DOHH2 (cell line): ENCODE data around the gene HPSE2.
"Not testable (repeated sequence)": the region's sequence is repeated elsewhere in the genome, so short reads cannot be mapped to it uniquely, and the experiment has no call there.

Experiments
- H3F3A ChIP-seq: fragments of 200-600 bp; sonication (generic), shearing (Covaris generic); 2 replicates; pipeline ENCODE4 v1.6.0; 2016; ENCODE audit warnings: antibody characterized with exemption, mild to moderate bottlenecking; ENCODE audit not compliant: control insufficient read depth, insufficient read depth
- H3K27ac ChIP-seq: fragments of 200-600 bp; sonication (generic); 2 replicates; pipeline ENCODE4 v1.5.1; 2014; ENCODE audit warnings: low read depth, mild to moderate bottlenecking, low read length, moderate library complexity
- H3K27me3 ChIP-seq: fragments of 200-600 bp; sonication (generic); 2 replicates; pipeline ENCODE4 v1.6.1; 2014; ENCODE audit warnings: mild to moderate bottlenecking, low read length, mixed read lengths; ENCODE audit not compliant: control insufficient read depth
- H3K36me3 ChIP-seq: fragments of 200-600 bp; sonication (generic); 2 replicates; pipeline ENCODE4 v1.6.1; 2014; ENCODE audit warnings: mild to moderate bottlenecking, low read length, moderate library complexity, mixed read lengths; ENCODE audit not compliant: control insufficient read depth
- H3K4me1 ChIP-seq: fragments of 200-600 bp; sonication (generic); 2 replicates; pipeline ENCODE4 v1.6.1; 2014; ENCODE audit warnings: mild to moderate bottlenecking, low read length, mixed read lengths; ENCODE audit not compliant: control insufficient read depth
- H3K4me2 ChIP-seq: fragments of 200-600 bp; sonication (generic); 2 replicates; pipeline ENCODE4 v1.6.0; 2014; ENCODE audit warnings: mild to moderate bottlenecking, low read length, moderate library complexity
- H3K4me3 ChIP-seq: fragments of 200-600 bp; sonication (generic); 2 replicates; pipeline ENCODE4 v1.5.1; 2014; ENCODE audit warnings: mild to moderate bottlenecking, low read length, mixed read lengths
- H3K79me2 ChIP-seq: fragments of 200-600 bp; sonication (generic); 2 replicates; pipeline ENCODE4 v1.6.1; 2014; ENCODE audit warnings: mild to moderate bottlenecking, low read length, mixed read lengths; ENCODE audit not compliant: control insufficient read depth
- H3K9me2 ChIP-seq: fragments of 200-600 bp; sonication (generic); replicated peaks from 2 replicates; pipeline ENCODE4 v1.6.1; 2014; ENCODE audit warnings: mild to moderate bottlenecking, low read length, mixed read lengths; ENCODE audit not compliant: control insufficient read depth
- H3K9me3 ChIP-seq: fragments of 200-600 bp; sonication (generic); 2 replicates; pipeline ENCODE4 v1.6.1; 2014; ENCODE audit warnings: antibody characterized with exemption, low read length, mixed read lengths; ENCODE audit not compliant: control insufficient read depth, insufficient read depth
- H4K20me1 ChIP-seq: fragments of 200-600 bp; sonication (generic); 2 replicates; pipeline ENCODE4 v1.6.0; 2014; ENCODE audit warnings: low read depth, mild to moderate bottlenecking, antibody characterized with exemption, low read length, moderate library complexity; ENCODE audit not compliant: control insufficient read depth, insufficient read depth
- EZH2phosphoT487 ChIP-seq: fragments of 200-600 bp; sonication (generic); IDR thresholded peaks from 2 replicates; pipeline ENCODE4 v1.6.1; 2017; ENCODE audit warnings: borderline replicate concordance, mild to moderate bottlenecking, antibody characterized with exemption, low read length, moderate library complexity, mixed read lengths
- TF ChIP-seq, protein P1 (sequence below): fragments of 200-600 bp; sonication (generic); IDR thresholded peaks from one replicate; pipeline ENCODE4 v1.5.1; 2014; ENCODE audit warnings: antibody characterized with exemption, mild to moderate bottlenecking, low read depth, low read length; ENCODE audit not compliant: poor library complexity, severe bottlenecking

Gene HPSE2

DNA sequence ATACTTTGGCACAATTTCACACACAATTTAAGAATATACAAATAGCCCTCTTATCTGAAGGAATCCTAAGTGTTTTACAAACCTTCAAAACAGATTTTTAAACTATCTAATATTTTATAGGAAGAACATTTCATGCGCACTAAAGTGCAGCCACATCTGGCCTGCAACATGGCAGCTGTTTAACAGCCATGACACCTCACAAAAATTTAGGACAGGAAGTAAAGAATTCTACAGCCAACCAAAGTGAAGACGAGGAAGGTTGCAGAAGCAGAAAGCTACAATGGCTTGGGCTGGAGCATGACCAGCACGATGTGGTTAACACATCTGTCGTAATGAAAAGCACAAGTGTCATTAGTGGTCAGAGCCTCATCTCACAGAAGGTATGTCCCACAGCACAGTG, 238.1 kb downstream of the HPSE2 start:
- no peaks in the 10 kb centered on the region for H3K79me2 ChIP-seq
- no peaks in the 10 kb centered on the region for H3K9me2 ChIP-seq
- no peaks in the 10 kb centered on the region for H3K9me3 ChIP-seq
- H3F3A ChIP-seq, result no peaks in the 10 kb centered on the region
- H3K27ac ChIP-seq, result no peak overlapping the region
- no peaks in the 10 kb centered on the region for H3K4me1 ChIP-seq
- H3K4me3 ChIP-seq, result no peak overlapping the region
- no peaks in the 10 kb centered on the region for H4K20me1 ChIP-seq
- H3K27me3 ChIP-seq, result no peaks in the 10 kb centered on the region; the same call in 1 of the 2 replicates
- H3K4me2 ChIP-seq, result no peak overlapping the region
- H3K36me3 ChIP-seq, result no peaks in the 10 kb centered on the region
- no peak for TF ChIP-seq EZH2phosphoT487
- TF ChIP-seq, protein P1, sequence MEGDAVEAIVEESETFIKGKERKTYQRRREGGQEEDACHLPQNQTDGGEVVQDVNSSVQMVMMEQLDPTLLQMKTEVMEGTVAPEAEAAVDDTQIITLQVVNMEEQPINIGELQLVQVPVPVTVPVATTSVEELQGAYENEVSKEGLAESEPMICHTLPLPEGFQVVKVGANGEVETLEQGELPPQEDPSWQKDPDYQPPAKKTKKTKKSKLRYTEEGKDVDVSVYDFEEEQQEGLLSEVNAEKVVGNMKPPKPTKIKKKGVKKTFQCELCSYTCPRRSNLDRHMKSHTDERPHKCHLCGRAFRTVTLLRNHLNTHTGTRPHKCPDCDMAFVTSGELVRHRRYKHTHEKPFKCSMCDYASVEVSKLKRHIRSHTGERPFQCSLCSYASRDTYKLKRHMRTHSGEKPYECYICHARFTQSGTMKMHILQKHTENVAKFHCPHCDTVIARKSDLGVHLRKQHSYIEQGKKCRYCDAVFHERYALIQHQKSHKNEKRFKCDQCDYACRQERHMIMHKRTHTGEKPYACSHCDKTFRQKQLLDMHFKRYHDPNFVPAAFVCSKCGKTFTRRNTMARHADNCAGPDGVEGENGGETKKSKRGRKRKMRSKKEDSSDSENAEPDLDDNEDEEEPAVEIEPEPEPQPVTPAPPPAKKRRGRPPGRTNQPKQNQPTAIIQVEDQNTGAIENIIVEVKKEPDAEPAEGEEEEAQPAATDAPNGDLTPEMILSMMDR, result no peak

DNA sequence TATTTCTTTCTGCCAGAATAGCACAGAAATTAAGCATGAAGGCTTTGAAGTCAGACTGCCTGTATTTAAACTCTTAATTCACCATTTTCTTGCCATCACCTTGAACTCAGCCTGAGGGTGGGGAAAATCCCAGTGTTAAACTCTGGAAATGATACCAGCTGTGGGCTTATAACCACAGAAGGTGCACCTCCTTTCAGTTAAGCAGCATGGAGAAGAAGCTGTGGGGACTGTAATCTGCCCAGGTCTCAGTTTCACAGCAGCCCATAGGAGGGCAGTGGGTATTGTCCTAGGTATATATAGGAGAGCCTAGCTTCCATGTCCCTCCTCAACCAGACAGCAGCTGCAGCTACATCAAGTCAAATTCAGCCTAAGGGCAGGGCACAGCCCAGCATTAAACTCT, 241.6 kb downstream of the HPSE2 start:
- H3K36me3 ChIP-seq, result no peaks in the 10 kb centered on the region
- TF ChIP-seq, protein P1, result no peak
- TF ChIP-seq EZH2phosphoT487, result no peak
- H3K79me2 ChIP-seq, result no peaks in the 10 kb centered on the region
- no peaks in the 10 kb centered on the region for H3K9me2 ChIP-seq
- no peaks in the 10 kb centered on the region for H3F3A ChIP-seq
- H3K4me1 ChIP-seq, result no peaks in the 10 kb centered on the region
- H4K20me1 ChIP-seq, result no peaks in the 10 kb centered on the region
- H3K4me3 ChIP-seq, result no peak overlapping the region
- H3K27me3 ChIP-seq, result no peaks in the 10 kb centered on the region
- H3K9me3 ChIP-seq, result no peaks in the 10 kb centered on the region
- H3K27ac ChIP-seq, result no peak overlapping the region
- no peak overlapping the region for H3K4me2 ChIP-seq

DNA sequence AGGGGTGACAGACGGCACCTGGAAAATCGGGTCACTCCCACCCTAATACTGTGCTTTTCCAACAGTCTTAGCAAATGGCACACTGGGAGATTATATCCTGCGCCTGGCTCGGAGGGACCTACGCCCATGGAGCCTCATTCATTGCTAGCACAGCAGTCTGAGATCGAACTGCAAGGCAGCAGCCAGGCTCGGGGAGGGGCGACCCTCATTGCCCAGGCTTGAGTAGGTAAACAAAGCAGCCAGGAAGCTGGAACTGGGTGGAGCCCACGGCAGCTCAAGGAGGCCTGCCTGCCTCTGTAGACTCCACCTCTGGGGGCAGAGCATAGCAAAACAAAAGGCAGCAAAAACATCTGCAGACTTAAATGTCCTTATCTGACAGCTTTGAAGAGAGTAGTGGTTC, 251.9 kb downstream of the HPSE2 start:
- not testable (repeated sequence) for H3K4me1 ChIP-seq, H3F3A ChIP-seq, H3K9me2 ChIP-seq, H3K27me3 ChIP-seq, H3K79me2 ChIP-seq, H4K20me1 ChIP-seq, H3K4me2 ChIP-seq, H3K9me3 ChIP-seq, H3K36me3 ChIP-seq, H3K4me3 ChIP-seq, H3K27ac ChIP-seq

DNA sequence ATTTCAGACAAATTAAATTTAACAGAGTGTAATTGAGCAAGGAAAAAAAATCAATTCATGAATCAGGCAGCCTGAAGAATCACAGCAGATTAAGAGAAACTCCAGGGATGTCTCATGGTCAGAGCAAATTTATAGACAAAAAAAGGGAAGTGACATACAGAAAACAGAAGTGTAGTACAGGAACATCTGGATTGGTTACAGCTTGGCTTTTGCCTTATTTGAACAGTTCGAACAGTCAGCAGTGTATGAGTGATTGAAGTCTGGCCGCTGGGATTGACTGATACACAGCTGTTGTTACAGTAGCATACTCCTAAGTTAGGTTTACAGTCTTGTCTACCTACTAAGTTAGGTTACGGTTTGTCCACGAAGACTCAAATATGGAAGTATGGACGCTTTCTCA, 255.3 kb downstream of the HPSE2 start:
- Histone ChIP-seq H3K36me3 (no peaks in the 10 kb centered on the region), H3K27ac (no peak overlapping the region), H3F3A (no peaks in the 10 kb centered on the region), H3K9me3 (no peaks in the 10 kb centered on the region), H3K79me2 (no peaks in the 10 kb centered on the region), H4K20me1 (no peaks in the 10 kb centered on the region), H3K4me3 (no peak overlapping the region), H3K4me1 (no peaks in the 10 kb centered on the region), H3K4me2 (no peak overlapping the region), H3K27me3 (no peaks in the 10 kb centered on the region), H3K9me2 (no peaks in the 10 kb centered on the region)
- TF ChIP-seq, protein P1, result no peak
- no peak for TF ChIP-seq EZH2phosphoT487
